ENCODE measurements around the gene ACER2. TPM values are rescaled to one million over a fixed set of nuclear protein-coding genes. Genes with fewer than 3 reads are reported as not detected.

The ACER2 gene
- total RNA-seq, 3 donors from 2014 or later: 5.3 to 11.5 (median 11.1) TPM

GRCh38 chr9:19445452-19445851, 36.6 kb downstream of the ACER2 start:
- intact Hi-C loops (cut with DNase I, micrococcal nuclease): no loop called here
- no peak for ATAC-seq
- Histone ChIP-seq H3K36me3 (ENCODE audit: low read depth) (no peaks in the 10 kb centered on the region), H3K4me3 (no peak overlapping the region), H3K4me1 (ENCODE audit: low read depth) (no peaks in the 10 kb centered on the region), H3K9me3 (no peaks in the 10 kb centered on the region)
- TF ChIP-seq, protein P1, sequence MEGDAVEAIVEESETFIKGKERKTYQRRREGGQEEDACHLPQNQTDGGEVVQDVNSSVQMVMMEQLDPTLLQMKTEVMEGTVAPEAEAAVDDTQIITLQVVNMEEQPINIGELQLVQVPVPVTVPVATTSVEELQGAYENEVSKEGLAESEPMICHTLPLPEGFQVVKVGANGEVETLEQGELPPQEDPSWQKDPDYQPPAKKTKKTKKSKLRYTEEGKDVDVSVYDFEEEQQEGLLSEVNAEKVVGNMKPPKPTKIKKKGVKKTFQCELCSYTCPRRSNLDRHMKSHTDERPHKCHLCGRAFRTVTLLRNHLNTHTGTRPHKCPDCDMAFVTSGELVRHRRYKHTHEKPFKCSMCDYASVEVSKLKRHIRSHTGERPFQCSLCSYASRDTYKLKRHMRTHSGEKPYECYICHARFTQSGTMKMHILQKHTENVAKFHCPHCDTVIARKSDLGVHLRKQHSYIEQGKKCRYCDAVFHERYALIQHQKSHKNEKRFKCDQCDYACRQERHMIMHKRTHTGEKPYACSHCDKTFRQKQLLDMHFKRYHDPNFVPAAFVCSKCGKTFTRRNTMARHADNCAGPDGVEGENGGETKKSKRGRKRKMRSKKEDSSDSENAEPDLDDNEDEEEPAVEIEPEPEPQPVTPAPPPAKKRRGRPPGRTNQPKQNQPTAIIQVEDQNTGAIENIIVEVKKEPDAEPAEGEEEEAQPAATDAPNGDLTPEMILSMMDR (IDR thresholded peaks at IDR 0.05): no peak
- DNase-seq: no peak

- TF ChIP-seq, protein P1 (IDR thresholded peaks at IDR 0.05): no peak
- H3K4me3 ChIP-seq: no peak overlapping the region
Observed at GRCh38 chr9:19446361-19446861, 37.6 kb downstream of the ACER2 start.

DNA sequence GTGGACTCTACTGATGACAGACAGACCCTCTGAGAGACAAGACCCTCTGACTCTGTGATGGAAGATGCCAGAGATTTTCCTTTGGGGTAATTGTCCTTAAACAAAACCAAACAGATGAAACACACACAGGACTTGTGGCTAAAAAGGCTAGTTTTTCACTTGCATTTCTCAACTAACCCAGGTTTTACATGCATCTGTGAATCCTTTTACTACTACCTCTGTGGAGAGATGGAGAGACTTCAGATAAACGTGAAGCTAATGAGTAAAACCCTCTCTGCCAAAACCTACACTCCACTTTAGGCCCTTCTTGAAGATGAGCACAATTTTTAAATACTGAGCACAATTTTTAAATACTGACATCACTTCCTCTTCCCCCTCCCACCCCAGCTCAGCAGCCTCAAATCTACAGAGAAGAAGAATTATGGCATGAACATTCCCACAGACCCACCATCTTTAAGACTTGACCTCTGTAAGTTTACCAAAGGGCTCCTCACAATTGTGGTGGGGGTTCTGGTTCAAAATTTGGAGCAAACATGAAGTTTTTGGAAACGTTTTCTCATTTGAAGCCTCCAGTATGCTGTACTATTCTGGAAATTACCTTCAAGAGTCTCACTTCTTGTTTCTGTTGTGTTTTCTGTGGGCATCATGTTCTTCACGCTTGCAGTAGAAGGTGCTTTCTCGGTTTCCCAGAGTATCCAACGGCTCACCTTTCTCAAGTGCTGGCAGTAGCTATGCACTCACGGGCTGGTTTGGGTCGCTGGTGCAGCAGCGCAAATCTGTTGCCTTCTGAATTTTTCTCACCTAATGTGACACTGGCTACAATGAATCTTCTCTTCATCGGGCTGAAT, 42.7 kb downstream of the ACER2 start:
- intact Hi-C loops (cut with DNase I, micrococcal nuclease): no loop called here
- no peak for ATAC-seq
- TF ChIP-seq, protein P1 (IDR thresholded peaks at IDR 0.05): no peak
- no peak for DNase-seq
- no peak overlapping the region for H3K4me3 ChIP-seq
- H3K4me1 ChIP-seq (ENCODE audit: low read depth): no peaks in the 10 kb centered on the region
- no peaks in the 10 kb centered on the region for H3K9me3 ChIP-seq
- no peaks in the 10 kb centered on the region for H3K36me3 ChIP-seq (ENCODE audit: low read depth)

More at GRCh38 chr9:19446361-19446861, 37.6 kb downstream of the ACER2 start:
- ATAC-seq: no peak
- intact Hi-C loops (cut with DNase I, micrococcal nuclease): no loop called here
- H3K36me3 ChIP-seq (ENCODE audit: low read depth): no peaks in the 10 kb centered on the region
- no peaks in the 10 kb centered on the region for H3K4me1 ChIP-seq (ENCODE audit: low read depth)
- DNase-seq: no peak
- H3K9me3 ChIP-seq: no peaks in the 10 kb centered on the region

DNA sequence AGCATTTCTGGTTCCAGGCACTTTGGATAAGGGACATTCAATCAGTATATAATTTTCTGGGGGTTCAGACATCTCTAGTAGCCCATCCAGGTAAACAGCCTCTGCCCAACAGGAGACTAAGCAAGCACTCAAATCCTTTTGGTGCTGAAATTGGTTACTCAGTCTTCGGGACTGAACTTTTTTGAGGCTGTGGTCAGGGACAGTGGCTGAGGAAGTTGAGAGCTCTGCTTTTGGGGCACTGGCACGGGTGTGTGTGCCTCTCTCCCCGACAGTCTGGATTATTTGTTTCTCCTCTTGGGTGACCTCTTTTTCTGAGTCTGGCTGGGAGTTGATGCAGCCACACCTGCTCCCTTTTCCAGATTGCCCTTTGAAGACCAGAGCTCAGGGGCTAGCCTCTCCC, 47.6 kb downstream of the ACER2 start:
- TF ChIP-seq, protein P1 (IDR thresholded peaks at IDR 0.05): no peak
- no peaks in the 10 kb centered on the region for H3K36me3 ChIP-seq (ENCODE audit: low read depth)
- no peak overlapping the region for H3K4me3 ChIP-seq
- H3K9me3 ChIP-seq: no peaks in the 10 kb centered on the region
- no peaks in the 10 kb centered on the region for H3K4me1 ChIP-seq (ENCODE audit: low read depth)
- intact Hi-C loops (cut with DNase I, micrococcal nuclease): loop anchor here (5.0 kb wide), 2 partner anchors 74 to 354 kb away; partner anchors contain the start of genes HAUS6 (in 1 of the 2) and RPS6 (in 1 of the 2)
- no peak for ATAC-seq
- no peak for DNase-seq

GRCh38 chr9:19456996-19457692, 48.3 kb downstream of the ACER2 start:
- Histone ChIP-seq H3K9me3 (no peaks in the 10 kb centered on the region), H3K4me3 (no peak overlapping the region), H3K36me3 (ENCODE audit: low read depth) (no peaks in the 10 kb centered on the region), H3K4me1 (ENCODE audit: low read depth) (no peaks in the 10 kb centered on the region)
- ATAC-seq: peak; percentile 98
- TF ChIP-seq, protein P1 (IDR thresholded peaks at IDR 0.05): peak; percentile 87
- peak in 2 of 3 donors; percentile 50 to 72 for DNase-seq
- intact Hi-C loops (cut with DNase I, micrococcal nuclease): loop anchor here (5.0 kb wide), 2 partner anchors 75 to 355 kb away; partner anchors contain the start of genes HAUS6 (in 1 of the 2) and RPS6 (in 1 of the 2)

Measured in mucosa of descending colon (tissue), 3 donors.